Peyer's patch (tissue), 4 donors: ENCODE data around the gene WDFY4.

Source experiments
- CTCF ChIP-seq, 6 experiments: fragments of 450-650 bp in 4 of 6; fragments of 200-600 bp in 2 of 6; sonication (generic) in 1 of 6; IDR thresholded peaks; one replicate each; pipeline ENCODE4 v1.5.1; 2017 to 2019; ENCODE audit warnings: antibody characterized with exemption in 6 of 6, mild to moderate bottlenecking in 3 of 6, moderate library complexity in 1 of 6
- POLR2A ChIP-seq, 2 donors: fragments of 450-650 bp; IDR thresholded peaks; one replicate each; pipeline ENCODE4 v1.5.1; 2017; ENCODE audit warnings: antibody characterized with exemption in 2 of 2, mild to moderate bottlenecking in 2 of 2, moderate library complexity in 2 of 2

GRCh38 chr10:48896756-48897440 is 212.2 kb downstream of the WDFY4 start:
- no peak for TF ChIP-seq CTCF (IDR thresholded peaks at IDR 0.05)
- no peak for TF ChIP-seq POLR2A (IDR thresholded peaks at IDR 0.05)
